CD4-positive, alpha-beta T cell (primary cell): ENCODE measurements around the gene DDX24. TPM values are rescaled to one million over a fixed set of nuclear protein-coding genes. Genes with fewer than 3 reads are reported as not detected.

Experiments
- ATAC-seq: fragments of 200-7000 bp; cut with Tn5 transposase; one replicate; pipeline ENCODE4 v1.10.0; 2022; ENCODE audit warnings: mild to moderate bottlenecking; ENCODE audit not compliant: poor library complexity
- CTCF ChIA-PET: fragments of 350-600 bp; sonication (Branson Sonifier 250); formaldehyde crosslinking; loops from one replicate; lab custom pipeline; 2021; ENCODE audit warnings: antibody characterized with exemption, inconsistent platforms; lab: Charles Lee
- POLR2A ChIA-PET: fragments of 350-600 bp; sonication (Branson Sonifier 250); formaldehyde crosslinking; loops from one replicate; lab custom pipeline; 2021; ENCODE audit warnings: antibody characterized with exemption, inconsistent platforms; lab: Charles Lee
- DNase-seq, 14 experiments: peaks; one replicate each; pipeline ENCODE4 v3.0.0-alpha.2; 2013 to 2020; ENCODE audit warnings: mixed read lengths in 2 of 14
- H3K27ac ChIP-seq, 2 donors: one replicate each; pipeline versions ENCODE4 v1.5.1 to v1.7.0; 2013; ENCODE audit warnings: low read length in 2 of 2, low read depth in 1 of 2, mild to moderate bottlenecking in 1 of 2
- H3K27me3 ChIP-seq, 2 experiments: 1 replicate in 1 of 2; 2 replicates in 1 of 2; pipeline versions ENCODE4 v1.6.1 to v1.7.0; 2013; ENCODE audit warnings: low read length in 2 of 2, control low read depth in 1 of 2, mild to moderate bottlenecking in 1 of 2, moderate library complexity in 1 of 2; ENCODE audit not compliant: insufficient read depth in 2 of 2, control insufficient read depth in 1 of 2
- H3K36me3 ChIP-seq: one replicate; pipeline ENCODE4 v1.6.1; 2013; ENCODE audit warnings: low read length, control low read depth; ENCODE audit not compliant: insufficient read depth
- H3K4me1 ChIP-seq: one replicate; pipeline ENCODE4 v1.6.1; 2013; ENCODE audit warnings: low read length, control low read depth; ENCODE audit not compliant: insufficient read depth
- H3K4me3 ChIP-seq: one replicate; pipeline ENCODE4 v1.5.1; 2013; ENCODE audit warnings: mild to moderate bottlenecking, low read length, moderate library complexity
- H3K9me3 ChIP-seq, 2 experiments: 1 replicate in 1 of 2; 2 replicates in 1 of 2; pipeline versions ENCODE4 v1.6.1 to v1.7.0; 2013; ENCODE audit warnings: low read length in 2 of 2, mild to moderate bottlenecking in 2 of 2, control low read depth in 1 of 2, moderate library complexity in 1 of 2; ENCODE audit not compliant: control insufficient read depth in 1 of 2, insufficient read depth in 1 of 2
- H3K27ac Mint-ChIP-seq: one replicate; pipeline ENCODE4 v1.8.0; 2020; ENCODE audit warnings: mixed read lengths
- H3K27me3 Mint-ChIP-seq: one replicate; pipeline ENCODE4 v1.8.0; 2021; ENCODE audit warnings: mixed read lengths
- H3K36me3 Mint-ChIP-seq: one replicate; pipeline ENCODE4 v1.8.0; 2021; ENCODE audit warnings: low read depth, mixed read lengths
- H3K4me1 Mint-ChIP-seq: one replicate; pipeline ENCODE4 v1.8.0; 2021; ENCODE audit warnings: low read depth, mixed read lengths
- H3K4me3 Mint-ChIP-seq: one replicate; pipeline ENCODE4 v1.8.0; 2020; ENCODE audit warnings: mild to moderate bottlenecking, mixed read lengths
- H3K9me3 Mint-ChIP-seq: one replicate; pipeline ENCODE4 v1.8.0; 2020; ENCODE audit warnings: mixed read lengths
- intact Hi-C, 2 experiments: fragments of 100-400 bp; cut with DNase I in 1 of 2; cut with micrococcal nuclease in 1 of 2; formaldehyde crosslinking; loops; one replicate each; pipeline versions ENCODE4 v1.15.1 to v1.9.0; 2023 to 2025; cut with DNase I, micrococcal nuclease
- total RNA-seq, 174 experiments: library from RNA in 2 of 174; stranded (reverse) in 2 of 174; gene quantifications; one replicate each; pipeline ENCODE4 v1.2.3 and lab custom pipeline; 2021 to 2026
- TF ChIP-seq, protein P1 (sequence below): fragments of 200-600 bp; IDR thresholded peaks from one replicate; pipeline ENCODE4 v1.8.0; 2022; ENCODE audit warnings: antibody characterized with exemption, mild to moderate bottlenecking

The DDX24 gene
- total RNA-seq, 2 experiments from 2014 or later: 678 to 711 TPM

DNA sequence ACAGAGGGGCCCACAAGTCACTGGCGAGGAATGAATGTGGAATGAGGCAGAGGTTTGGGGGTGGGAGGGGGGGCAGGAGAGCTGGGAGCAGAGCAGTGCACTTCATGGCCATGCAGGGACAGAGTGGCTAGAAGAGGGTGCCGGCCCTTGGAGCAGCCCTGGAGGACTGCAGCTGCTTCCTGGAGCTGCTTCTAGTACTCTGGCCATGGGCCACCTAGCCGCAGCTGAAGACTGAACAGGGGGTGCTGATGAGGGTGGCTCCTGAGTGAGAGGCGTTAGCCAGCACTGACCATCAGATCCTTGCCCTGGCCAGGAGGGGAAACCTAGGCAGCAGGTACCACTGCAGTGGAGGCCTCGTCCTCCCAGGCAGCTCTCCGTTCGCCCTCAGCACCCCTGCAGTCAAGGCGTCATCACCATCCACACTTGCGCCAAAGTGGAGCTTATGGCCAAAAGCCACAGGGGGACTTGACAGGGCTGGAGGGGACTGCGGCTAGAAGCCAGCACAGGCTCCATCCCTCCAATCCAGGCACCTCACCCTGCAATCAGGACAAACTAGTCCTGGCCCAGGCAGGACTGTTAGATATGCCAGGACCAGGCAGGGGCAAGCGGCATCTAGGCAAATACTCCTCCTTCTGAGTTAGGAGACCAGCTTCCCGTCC is 38.4 kb downstream of the DDX24 start:
- ChIA-PET CTCF (no interaction called here), POLR2A (no interaction called here)
- TF ChIP-seq, protein P1, sequence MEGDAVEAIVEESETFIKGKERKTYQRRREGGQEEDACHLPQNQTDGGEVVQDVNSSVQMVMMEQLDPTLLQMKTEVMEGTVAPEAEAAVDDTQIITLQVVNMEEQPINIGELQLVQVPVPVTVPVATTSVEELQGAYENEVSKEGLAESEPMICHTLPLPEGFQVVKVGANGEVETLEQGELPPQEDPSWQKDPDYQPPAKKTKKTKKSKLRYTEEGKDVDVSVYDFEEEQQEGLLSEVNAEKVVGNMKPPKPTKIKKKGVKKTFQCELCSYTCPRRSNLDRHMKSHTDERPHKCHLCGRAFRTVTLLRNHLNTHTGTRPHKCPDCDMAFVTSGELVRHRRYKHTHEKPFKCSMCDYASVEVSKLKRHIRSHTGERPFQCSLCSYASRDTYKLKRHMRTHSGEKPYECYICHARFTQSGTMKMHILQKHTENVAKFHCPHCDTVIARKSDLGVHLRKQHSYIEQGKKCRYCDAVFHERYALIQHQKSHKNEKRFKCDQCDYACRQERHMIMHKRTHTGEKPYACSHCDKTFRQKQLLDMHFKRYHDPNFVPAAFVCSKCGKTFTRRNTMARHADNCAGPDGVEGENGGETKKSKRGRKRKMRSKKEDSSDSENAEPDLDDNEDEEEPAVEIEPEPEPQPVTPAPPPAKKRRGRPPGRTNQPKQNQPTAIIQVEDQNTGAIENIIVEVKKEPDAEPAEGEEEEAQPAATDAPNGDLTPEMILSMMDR: no peak
- Histone ChIP-seq H3K27ac (no peak overlapping the region), H3K27me3 (no peaks in the 10 kb centered on the region), H3K4me3 (no peak overlapping the region), H3K36me3 (peaks cover 32% of the 10 kb centered on the region), H3K9me3 (no peaks in the 10 kb centered on the region), H3K4me1 (no peaks in the 10 kb centered on the region)
- Mint-ChIP-seq H3K4me1 (no peaks in the 10 kb centered on the region), H3K36me3 (peaks cover 43% of the 10 kb centered on the region), H3K27me3 (no peaks in the 10 kb centered on the region), H3K27ac (peak overlapping the region; percentile 25), H3K4me3 (no peak overlapping the region), H3K9me3 (no peaks in the 10 kb centered on the region)
- ATAC-seq (no peak), DNase-seq (no peak)
- intact Hi-C loops: no loop called here

DNA sequence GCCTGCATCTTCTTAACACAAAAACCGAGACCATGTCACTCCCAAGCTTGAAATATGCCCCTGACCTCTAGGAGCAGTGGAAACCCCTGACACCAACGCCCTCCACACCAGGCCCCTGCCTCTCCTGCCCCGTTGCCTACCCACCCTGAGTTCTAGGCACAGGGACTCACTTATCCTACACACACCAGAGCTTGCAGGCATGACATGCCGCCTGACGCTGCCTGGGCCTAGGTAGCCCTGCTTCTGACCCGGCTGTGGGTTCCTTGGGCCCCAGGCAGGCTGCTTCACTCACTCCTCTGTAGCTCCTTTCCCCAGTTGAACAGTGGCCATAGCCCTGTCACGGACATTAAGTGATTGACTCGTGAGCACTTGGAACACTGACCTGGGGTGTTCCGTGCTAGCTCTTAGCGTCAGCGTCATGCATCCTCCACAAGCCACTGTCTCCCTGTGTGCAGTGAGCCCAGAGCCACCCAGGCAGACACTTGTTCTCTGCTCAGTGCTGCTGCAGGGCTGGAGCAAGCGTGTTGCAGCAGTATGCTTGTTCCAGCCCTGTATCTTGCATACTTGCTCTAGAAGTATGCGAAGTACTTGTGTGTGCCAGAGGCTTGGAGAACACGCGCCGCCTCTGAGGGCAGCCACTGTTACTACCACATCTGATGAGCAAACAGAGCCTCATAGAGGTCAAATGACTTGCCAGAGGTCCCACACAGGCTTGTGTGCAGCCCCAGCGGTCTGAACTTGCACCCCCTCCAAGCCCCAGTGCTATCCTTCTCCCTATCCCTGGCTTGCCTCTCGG is 39.3 kb downstream of the DDX24 start:
- Mint-ChIP-seq H3K9me3 (no peaks in the 10 kb centered on the region), H3K27me3 (no peaks in the 10 kb centered on the region), H3K36me3 (peaks cover 35% of the 10 kb centered on the region), H3K4me1 (peaks cover 1% of the 10 kb centered on the region), H3K27ac (peak overlapping the region; percentile 25), H3K4me3 (no peak overlapping the region)
- Histone ChIP-seq H3K27me3 (no peaks in the 10 kb centered on the region), H3K27ac (no peak overlapping the region), H3K4me1 (peaks cover under 1% of the 10 kb centered on the region), H3K36me3 (peaks cover 24% of the 10 kb centered on the region), H3K9me3 (no peaks in the 10 kb centered on the region), H3K4me3 (no peak overlapping the region)
- TF ChIP-seq, protein P1: no peak
- DNase-seq (no peak), ATAC-seq (no peak)
- intact Hi-C loops: no loop called here
- CTCF ChIA-PET: no interaction called here
- POLR2A ChIA-PET: no interaction called here

DNA sequence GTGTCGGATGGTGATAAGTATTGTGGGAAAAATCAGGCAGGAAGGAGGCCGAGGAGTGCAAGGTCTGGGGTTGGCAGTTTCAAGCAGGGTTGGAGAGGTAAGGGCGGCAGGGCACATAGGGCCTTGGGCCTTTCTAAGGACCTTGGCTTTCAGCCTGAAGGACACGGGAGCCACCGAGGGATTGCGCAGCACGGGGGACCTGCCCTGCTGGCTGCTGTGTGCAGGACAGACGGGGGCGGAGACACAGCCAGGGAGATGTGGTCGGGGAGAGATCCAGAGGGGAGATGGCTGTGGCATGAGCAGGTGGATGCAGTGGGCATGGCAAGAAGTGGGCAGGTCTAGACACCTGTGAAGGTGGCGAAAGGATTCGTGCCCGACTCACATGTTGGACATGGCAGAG is 40.2 kb downstream of the DDX24 start:
- peaks cover 4% of the 10 kb centered on the region for H3K4me1 Mint-ChIP-seq
- peaks cover 26% of the 10 kb centered on the region for H3K36me3 Mint-ChIP-seq
- intact Hi-C loops: no loop called here
- Histone ChIP-seq H3K36me3 (peaks cover 14% of the 10 kb centered on the region), H3K9me3 (no peaks in the 10 kb centered on the region), H3K4me3 (no peak overlapping the region), H3K27ac (no peak overlapping the region), H3K27me3 (no peaks in the 10 kb centered on the region), H3K4me1 (peaks cover 4% of the 10 kb centered on the region)
- no peak overlapping the region for H3K4me3 Mint-ChIP-seq
- H3K27me3 Mint-ChIP-seq: no peaks in the 10 kb centered on the region
- TF ChIP-seq, protein P1: no peak
- H3K9me3 Mint-ChIP-seq: no peaks in the 10 kb centered on the region
- DNase-seq (no peak), ATAC-seq (no peak)
- ChIA-PET CTCF (no interaction called here), POLR2A (no interaction called here)
- H3K27ac Mint-ChIP-seq: no peak overlapping the region
